ENCODE data around the gene TMEM222.

- TF ChIP-seq TAF1 (IDR thresholded peaks at IDR 0.05; ENCODE audit: borderline replicate concordance, low read depth, low read length) (no peak), JUND (IDR thresholded peaks at IDR 0.05) (no peak), FOXJ3 (CRISPR knock-in tag; IDR thresholded peaks at IDR 0.05) (no peak), CHD2 (IDR thresholded peaks at IDR 0.05; ENCODE audit: low read length, partially characterized antibody) (no peak)
Measured at GRCh38 chr1:27338751-27339150, 16.8 kb downstream of the TMEM222 start.

Data from SK-N-SH (cell line).